Activated naive CD4-positive, alpha-beta T cell treated with Interleukin-2 at 50 U/mL for 16 hours (primary cell): ENCODE data around the gene ARHGAP42.

Experiments used
- DNase-seq: peaks from one replicate; pipeline ENCODE4 v3.0.0-alpha.2; 2020

ARHGAP42 gene

DNA sequence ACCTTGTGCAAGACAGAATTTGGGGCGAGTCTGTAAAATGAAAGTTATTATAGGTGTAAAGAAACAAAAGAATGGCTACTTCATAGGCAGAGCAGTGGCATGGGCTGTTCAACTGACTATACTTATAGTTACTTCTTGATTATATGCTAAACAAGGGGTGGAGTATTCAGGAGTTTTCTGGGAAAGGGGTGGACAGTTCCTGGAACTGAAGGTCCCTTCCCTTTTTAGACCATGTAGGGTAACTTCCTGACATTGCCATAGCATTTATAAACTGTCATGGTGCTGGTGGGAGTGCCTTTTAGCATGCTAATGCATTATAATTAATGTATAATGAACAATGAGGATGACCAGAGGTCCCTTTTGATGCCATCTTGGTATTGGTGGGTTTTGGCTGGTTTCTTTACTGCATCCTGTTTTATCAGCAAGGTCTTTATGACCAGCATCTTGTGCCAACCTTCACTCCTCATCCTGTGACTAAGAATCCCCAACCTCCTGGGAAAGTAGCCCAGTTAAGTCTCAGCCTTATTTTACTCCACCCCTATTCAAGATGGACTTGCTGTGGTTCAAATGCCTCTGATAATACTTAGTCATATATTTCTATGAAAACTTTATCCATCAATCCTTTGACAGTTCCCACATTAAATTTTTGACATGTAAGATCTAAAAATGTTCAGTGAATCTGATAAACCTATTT, 118.6 kb downstream of the ARHGAP42 start:
- DNase-seq: no peak

DNA sequence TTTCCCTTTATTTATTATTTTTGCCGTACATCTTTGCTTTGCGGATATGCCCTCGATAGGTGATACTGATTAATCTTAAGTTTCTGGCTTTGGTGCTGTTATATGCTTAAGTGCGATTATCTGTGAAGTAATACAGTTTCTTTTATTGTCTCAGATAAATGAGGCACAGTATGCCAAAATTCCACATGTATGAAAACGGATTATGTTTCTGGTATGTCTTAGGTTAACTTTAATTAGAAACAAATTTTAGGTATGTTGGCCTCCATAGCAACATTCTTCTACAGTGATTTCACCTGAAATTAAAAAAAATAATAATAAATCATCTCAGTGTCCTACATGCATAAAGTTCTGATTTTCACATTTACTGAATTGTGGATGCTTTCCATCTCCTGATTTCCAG, 119.2 kb downstream of the ARHGAP42 start:
- no peak for DNase-seq

DNA sequence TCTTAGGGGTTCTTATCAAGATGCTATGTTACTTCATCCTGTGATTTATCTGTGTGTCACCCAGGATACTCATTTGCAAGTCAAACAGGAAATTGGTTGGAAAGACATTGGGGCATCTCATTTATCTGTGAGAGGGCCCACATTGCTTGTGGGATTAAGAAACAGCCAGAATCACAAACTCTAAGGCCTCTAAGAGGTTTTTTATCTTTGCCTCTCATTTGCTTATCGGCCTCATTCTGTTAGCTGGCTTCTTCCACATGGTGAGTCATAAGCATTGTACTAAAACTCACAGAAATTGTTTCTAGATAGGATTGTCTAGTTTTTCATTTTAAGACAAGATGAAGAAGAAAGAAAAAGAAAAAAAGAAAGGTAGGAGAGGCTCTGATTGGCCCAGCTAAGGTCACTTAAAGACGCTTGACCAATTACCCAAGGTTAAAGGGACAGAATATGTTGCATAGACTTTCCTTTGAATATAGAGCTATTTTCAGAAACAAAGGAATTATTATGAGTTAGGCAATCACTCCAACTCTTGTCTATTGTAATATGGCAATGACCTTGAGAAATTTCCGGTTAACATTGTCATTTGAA, 121.9 kb downstream of the ARHGAP42 start:
- no peak for DNase-seq

DNA sequence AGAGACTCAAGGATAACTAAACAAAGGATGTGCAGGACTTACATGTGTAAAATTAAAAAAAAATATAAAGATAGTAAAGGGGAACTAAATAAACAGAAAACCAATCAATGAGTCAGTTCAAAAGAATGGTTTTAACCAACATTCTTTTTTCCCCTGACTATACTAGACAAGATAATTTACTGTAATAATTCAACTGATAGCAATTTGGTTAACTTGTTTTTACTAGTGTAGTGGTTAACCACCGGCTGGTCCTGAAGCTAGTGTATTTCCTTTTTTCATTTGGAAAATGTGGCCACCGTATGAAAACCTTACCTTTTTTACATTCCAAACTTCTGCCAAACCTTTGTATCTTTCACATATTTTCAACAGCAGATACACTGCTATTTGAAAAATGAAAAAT, 123.1 kb downstream of the ARHGAP42 start:
- DNase-seq: no peak

DNA sequence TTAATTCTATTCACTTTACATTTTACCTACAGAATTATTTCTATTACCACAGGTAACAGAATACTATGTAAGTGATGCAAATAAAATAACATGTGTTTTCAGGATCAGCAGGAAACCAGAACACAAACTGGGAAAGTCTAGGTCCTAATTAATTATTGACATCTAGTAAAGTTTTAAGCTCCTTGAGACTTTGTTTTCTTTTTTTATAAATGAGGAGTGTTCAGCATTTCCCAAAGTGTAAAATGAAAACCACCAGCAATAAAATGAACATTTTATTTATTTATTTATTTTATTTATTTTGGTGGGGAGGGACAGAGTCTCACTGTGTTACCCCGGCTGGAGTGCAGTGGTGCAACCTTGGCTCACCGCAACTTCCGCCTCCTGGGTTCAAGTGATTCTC, 123.6 kb downstream of the ARHGAP42 start:
- no peak for DNase-seq

DNA sequence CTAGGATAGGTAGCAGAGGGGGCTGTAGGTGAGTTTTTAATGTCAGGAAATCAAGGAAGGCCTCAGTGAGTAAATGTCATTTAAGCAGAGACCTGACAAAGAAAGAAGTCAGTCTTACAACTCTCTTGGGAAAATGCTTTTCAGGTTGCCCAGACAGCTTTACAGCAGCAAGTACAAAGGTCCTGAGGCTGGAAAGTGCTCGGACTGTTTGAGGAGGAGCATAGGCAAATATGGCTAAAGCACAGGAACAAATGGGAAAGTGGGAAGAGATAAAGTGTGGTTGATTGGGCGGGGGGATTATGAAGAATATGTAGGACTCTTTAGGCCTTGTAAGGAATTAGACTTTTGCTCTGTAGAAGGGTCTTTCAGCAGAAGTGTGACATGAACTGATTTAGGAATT, 125.4 kb downstream of the ARHGAP42 start:
- no peak for DNase-seq

DNA sequence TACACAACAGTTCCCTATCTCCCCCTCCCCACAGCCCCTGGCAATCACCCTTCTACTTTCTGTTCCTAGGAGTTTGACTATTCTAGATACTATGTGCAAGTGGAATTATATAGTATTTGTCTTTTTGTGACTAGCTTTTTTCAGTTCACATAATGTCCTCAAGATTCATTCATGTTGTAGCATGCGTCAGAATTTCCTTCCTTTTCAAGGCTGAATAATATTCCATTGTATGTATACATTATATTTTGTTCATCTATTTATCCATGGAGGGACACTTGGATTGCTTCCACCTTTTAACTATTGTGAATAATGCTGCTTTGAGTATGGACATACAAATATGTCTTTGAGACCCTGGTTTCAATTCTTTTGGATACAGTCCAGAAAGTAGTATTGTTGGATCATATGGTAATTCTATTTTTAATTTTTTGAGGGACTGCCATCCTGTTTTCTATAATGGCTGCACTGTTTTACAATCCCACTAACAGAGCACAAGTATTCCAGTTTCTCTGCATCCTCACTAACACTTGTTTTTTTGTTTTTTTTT, 128.8 kb downstream of the ARHGAP42 start:
- DNase-seq: no peak

DNA sequence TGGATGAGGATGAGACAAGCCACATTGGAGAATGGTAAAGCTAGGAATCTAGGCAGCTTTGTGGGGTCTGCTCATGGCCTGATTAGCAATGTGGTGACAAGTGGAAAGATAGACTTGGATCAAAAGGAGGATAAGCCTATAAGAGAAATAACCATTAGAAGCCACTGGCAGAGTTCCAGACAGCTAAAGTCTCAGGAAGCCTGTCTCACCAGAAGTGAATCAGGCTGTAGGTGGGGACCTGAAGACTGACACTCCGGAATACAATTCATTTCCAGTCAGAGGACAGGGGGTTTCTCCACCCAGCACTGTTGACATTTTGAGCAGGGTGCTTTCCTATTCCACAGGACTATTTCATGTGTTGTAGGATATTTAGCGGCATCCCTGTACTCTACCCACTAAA, 129.7 kb downstream of the ARHGAP42 start:
- no peak for DNase-seq

DNA sequence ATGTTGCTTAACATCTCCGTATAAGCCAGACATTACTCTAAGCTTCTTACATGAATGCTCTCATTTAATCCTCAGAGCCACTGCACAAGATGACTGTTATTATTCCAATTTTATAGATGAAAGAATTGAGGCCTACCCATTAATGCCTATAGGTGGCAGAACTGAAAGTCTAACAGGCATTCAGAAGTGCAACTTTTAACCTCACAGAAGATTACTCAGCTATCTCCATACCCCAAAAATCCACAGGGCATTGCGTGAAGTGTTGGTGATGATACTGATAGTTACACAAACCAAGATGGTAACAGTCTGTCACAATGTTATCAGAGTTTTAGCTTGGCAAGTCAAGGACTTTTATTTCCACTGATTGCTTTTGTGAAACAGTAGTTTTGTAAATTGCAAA, 130.5 kb downstream of the ARHGAP42 start:
- no peak for DNase-seq

DNA sequence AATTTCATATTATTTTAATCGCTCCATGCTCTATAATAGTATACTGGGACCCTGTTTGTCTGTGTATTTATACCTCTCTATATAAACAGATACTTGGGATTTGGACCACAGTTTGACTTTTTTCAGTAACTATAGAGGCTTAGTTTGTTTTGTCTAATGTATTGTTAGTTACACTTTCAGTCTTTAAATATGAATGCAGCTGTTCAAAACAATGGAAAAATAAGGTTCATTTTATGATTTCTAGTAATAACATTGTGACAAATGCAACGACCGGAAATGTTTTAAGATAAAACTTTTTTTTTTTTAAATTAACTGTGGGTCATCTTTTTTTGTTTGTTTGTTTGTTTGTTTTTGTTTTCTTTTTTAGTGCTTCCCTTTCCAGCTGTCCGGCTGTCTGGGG, 133.5 kb downstream of the ARHGAP42 start:
- DNase-seq: no peak

DNA sequence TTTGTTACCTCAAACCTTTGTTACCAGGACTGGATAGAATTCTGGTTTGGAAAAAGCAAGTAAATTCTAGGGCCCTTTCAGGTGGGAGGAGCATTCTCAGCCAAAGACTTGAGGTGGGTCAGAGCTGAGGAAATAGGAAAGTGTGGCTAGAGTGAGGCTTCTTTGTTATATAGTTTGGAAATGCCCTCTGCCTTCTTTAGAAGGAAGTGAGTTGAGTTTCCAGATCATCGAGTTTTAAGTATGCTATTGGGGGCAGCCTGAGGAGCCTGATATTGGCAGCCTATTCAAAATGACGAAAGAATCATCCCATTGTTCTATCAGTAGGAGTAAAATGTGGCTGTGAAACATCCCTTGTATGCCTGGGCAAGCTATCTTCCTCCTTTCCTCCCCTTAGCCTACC, 134.1 kb downstream of the ARHGAP42 start:
- DNase-seq: no peak

DNA sequence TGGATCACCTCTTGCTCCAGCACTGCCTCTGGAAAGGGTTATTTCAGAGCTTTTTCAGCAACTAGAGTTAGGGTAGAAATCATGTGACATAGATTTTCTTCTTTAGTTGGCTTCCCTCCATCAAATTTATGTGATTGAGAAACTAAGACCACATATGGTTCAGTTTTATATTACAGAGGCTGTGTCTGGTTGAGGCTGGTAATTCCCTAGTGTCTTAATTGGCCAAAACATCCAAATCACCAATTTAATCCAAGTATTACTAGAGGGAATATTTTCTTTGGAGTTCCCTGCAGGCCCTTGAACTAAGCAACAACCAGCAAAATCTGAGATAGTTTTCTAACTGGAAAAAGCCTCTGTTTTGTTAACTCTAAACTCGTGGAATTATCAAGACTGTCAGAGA, 136.3 kb downstream of the ARHGAP42 start:
- no peak for DNase-seq

DNA sequence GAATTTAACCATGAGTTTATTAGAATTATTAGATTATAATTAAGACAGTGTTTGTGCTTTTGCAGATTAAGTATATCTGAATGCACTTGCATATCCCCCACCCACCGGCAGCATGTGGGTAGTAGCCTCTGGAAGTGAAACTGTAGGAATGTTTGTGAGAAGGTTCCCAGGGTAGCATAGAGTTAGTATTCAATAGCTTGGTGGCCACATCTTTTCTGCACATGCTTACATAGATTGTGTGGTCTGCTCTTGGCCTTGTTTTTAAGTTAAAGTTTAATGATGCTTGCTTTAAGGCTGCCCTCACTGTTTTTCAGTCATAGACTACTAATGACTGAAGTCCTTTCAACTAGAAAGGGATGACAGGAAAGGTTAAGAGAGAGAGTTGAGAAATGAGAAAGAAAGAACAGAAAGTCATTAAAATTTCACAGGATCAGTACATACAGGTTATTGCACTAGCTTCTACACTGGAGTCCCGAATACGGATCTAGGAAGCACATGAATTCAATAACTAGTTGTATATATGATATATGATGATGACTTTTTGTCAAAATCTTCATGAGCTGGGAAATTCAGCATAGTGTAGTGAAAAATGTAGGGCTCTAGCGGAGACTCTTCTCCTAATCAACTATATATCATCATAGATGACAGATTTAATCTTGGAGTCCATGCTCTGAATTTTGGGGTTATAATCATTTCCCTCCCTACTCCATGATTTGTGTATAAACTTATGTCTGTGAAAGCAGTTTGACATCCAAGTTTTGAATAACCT, 137.1 kb downstream of the ARHGAP42 start:
- DNase-seq: no peak

DNA sequence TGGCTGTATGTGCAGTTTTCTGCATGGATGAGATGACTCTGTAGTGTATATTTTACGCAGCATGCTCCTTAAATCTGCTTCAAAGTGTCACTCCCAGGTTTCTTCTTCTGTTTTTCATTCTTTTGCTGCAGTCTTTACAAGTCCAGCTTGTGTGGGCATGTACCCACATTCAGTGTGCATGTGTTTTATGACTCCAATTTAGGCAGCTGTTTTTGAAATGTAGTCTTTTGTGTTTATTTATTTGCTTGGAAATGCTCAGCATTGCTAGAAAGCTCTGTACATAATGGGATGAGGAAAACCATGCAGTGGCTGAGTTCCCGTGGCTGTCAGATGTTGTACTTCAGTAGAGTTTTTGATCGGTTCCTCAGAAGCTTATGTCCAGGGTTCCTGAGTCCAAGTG, 138.5 kb downstream of the ARHGAP42 start:
- no peak for DNase-seq

DNA sequence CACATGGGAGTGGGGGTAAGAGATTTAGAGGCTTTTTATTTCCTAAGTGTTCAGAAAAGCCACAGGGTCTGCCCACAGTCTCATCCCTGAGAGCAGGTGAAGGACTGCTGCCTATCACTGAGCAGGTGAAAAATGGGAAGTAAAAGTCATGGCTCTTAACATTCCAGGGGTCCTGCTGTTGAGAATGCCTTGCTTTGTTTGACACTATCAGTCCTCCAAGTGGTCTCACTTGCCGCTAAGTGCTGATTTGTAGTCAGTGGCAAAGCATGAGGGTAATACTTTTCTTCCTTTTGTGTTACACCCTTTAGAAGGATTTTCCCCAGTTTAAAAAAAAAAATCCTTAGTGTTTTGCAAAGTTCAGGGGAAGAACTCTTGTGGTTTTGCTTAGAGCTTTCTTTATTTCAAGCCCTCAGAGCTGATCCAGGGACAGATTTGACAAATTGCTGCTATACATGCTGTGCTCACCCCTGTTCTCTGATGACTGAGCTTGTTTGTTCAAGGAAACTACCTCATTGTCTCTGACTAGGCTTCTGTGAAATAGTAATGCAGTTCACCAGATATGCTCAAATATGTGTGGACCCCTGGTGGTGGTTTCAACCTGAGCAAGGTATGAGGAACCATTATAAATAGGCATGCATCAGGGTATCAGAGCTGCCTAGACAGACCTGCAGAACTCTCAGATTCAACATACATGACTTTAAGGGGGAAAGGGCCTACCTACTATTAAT, 141.0 kb downstream of the ARHGAP42 start:
- no peak for DNase-seq

DNA sequence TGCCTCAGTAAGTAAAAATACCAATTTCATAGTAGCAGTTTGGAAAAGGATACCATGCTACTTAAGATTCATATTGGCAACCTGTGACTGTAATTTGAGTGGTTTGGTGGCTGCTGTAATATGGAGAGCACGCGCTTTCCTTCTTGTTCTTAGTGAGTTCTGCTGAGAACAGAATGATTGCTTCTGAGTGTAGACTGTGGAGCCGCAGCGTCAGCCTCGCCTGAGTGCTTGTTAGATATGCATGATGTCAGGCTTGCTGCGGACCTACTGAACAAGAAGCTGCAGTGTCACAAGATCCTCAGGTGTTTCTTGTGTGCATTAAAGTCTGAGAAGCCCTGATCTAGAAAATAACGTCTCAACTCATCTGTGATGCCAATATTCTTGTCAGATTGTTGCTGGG, 143.2 kb downstream of the ARHGAP42 start:
- DNase-seq: no peak

DNA sequence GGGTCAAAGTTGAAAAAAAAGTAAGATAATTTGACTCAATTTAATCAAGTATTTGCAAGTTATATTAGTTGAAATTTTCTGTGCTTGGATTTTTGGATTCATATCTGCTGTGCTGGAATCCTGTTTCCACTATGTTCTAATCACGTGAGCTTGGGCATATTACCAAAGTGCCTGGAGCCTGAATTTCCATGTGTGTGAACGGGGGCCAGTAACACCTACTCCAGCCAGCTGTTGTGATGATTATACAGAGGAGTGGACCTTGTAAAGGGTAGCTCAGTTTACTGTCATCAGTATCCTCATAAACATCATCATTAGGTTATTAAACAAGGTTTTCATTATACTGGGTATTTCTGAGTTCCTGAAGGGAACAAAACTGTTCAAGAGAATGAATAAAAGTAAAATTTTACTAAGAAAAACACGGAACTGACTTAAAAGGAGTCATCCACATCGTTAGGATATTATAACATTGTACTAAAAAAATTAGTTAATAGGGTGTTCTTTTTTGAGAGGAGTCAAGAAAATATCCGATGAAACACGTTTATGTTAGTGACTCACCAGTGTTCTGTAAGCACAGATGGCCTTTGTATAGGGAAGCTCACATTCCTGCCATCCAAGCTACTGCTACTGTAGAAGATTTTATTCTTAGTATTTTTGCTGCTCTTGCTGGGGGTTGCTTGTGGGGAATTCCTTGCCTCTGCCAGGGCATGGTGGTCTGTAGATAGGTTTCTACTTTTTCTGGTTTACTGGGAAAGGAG, 144.1 kb downstream of the ARHGAP42 start:
- DNase-seq: no peak

DNA sequence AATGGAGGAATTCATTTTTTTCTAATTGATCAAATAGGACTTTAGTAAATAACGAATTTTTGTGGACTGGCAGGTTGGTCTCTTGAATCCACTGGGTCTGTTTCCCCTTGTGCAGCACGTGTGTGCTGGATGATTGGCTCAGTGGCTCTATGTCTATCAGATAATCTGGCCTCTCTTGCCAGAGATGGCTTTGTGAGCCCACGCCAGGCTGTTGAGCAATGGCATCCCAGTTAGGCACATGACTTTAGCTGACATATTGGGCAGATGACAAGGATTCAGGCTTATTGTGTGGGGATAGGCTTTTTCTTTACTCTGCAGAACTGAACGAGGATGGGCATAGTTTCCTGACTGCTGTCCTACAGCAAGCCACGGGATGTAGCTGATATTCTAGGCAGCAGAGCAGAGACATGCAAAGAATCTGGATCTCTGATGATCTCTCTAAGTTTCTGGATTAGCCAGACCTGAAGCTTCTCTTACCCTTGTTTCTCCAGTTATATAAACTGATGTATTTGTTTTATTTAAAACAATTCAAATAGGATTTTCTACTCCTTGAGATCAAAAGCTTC, 144.9 kb downstream of the ARHGAP42 start:
- no peak for DNase-seq

DNA sequence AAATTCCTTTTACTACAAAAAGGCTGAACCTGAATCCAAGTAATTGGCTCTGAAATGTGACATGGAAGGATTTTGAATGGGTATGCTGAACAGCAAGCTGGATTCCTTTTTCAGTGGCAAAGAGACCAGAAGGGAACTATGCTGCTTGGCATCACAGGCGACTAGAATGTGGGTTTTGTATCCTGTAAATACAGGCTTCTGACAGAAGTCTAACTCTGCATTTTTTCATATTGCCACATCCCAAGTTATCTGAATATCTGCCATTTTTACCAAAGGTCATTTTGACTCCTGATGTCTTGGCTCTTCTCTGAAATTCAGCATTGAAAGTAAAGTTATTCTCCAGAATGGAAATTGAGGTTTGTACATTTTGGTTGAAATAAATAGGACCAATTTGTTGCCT, 145.7 kb downstream of the ARHGAP42 start:
- no peak for DNase-seq

DNA sequence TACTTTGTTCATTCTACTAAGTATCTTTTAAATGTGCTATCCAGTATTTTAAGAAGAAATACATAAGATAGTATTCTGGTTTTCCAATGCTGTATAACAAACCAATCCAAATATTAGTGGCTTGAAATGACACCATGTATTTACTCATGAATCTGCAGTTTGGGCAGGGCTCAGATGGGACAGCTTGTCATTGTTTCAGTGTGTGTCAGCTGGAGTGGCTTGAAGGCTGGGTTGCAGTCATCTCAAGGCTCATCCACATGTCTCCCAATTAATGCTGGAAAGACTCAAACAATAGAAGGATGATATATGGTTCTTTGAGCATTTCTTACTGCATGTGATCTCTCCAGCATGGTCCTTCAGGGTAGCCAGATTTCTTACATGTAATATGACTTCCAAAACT, 146.2 kb downstream of the ARHGAP42 start:
- DNase-seq: no peak

DNA sequence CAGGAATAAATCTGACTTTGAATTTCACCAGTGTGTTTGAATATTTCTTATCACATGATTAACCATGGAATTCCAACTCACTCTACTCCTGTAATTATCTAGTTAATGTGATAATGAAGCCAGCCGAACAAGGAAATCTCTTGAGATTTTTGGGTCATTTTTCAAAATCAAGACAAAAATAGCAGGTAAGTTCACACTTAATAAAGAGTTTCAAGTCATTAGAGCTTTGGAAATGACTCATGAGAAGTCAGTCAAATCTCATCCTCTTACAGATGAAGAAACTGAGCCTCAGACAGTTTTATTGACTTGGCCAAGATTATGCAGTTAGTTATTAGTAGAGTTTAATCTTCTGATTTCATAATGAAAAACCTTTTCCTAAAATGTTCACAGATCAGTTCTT, 148.8 kb downstream of the ARHGAP42 start:
- DNase-seq: no peak

DNA sequence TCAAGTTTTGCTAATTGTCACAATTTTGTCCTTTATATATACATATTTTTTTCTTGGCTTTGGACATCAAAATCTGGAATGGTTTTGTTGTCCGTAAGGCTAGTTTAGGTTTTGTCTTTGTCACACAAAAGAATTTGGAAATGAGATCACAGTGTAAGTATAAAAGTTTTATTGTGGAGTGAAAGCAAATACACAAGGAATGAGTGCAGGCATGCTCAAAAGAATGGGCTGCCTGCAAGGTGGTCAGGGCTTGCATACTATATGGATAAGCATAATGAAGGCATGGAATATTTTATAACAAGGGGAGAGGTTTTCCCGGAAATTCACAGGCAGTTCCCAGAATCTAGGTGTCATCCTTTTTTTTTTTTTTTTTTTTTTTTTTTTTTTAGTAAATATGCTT, 150.2 kb downstream of the ARHGAP42 start:
- DNase-seq: no peak
